COLO668 (cell line): ENCODE results near the gene CASP14.
"Not testable (repeated sequence)": the region's sequence is repeated elsewhere in the genome, so short reads cannot be mapped to it uniquely, and the experiment has no call there.

Experiments used
- DNase-seq: peaks from one replicate; lab custom pipeline; 2025; ENCODE audit not compliant: unreplicated experiment; lab: John Stamatoyannopoulos, UW

Gene CASP14

GRCh38 chr19:15048885-15049541 lies at the start of gene CASP14:
Gene CASP14 (plus strand): TSS chr19:15049480. CDS start chr19:15052252, 2,772 bp downstream.
- DNase-seq, result no peak

- no peak for DNase-seq
Observed at GRCh38 chr19:15008308-15008707, 41.0 kb upstream of the CASP14 start.

- DNase-seq, result no peak
Observed at GRCh38 chr19:15010501-15011300, 38.6 kb upstream of the CASP14 start.

- no peak for DNase-seq
Observed at GRCh38 chr19:15014579-15014978, 34.7 kb upstream of the CASP14 start.

- no peak for DNase-seq
Observed at GRCh38 chr19:15015946-15016542, 33.2 kb upstream of the CASP14 start.

- not testable (repeated sequence) for DNase-seq
Observed at GRCh38 chr19:15018836-15019235, 30.4 kb upstream of the CASP14 start.

- DNase-seq, result no peak
Observed at GRCh38 chr19:15021286-15022007, 27.8 kb upstream of the CASP14 start.

GRCh38 chr19:15022752-15023151 lies 26.5 kb upstream of the CASP14 start:
- peak; percentile 28 for DNase-seq

GRCh38 chr19:15025217-15025616 lies 24.1 kb upstream of the CASP14 start:
- DNase-seq, result no peak

GRCh38 chr19:15028490-15028889 lies 20.8 kb upstream of the CASP14 start:
- no peak for DNase-seq

GRCh38 chr19:15031675-15032074 lies 17.6 kb upstream of the CASP14 start:
- DNase-seq, result no peak

GRCh38 chr19:15035795-15036311 lies 13.4 kb upstream of the CASP14 start:
- DNase-seq, result no peak

GRCh38 chr19:15037586-15037985 lies 11.7 kb upstream of the CASP14 start:
- no peak for DNase-seq

- DNase-seq, result no peak
Observed at GRCh38 chr19:15038294-15038693, 11.0 kb upstream of the CASP14 start.

GRCh38 chr19:15042003-15042402 lies 7.3 kb upstream of the CASP14 start:
- DNase-seq, result no peak

GRCh38 chr19:15042826-15043225 lies 6.5 kb upstream of the CASP14 start:
- no peak for DNase-seq

- no peak for DNase-seq
Observed at GRCh38 chr19:15045506-15045905, 3.8 kb upstream of the CASP14 start.

- no peak for DNase-seq
Observed at GRCh38 chr19:15047680-15048079, 1.6 kb upstream of the CASP14 start.

- DNase-seq, result no peak
Observed at GRCh38 chr19:15048128-15048527, 1.2 kb upstream of the CASP14 start.

- no peak for DNase-seq
Observed at GRCh38 chr19:15050639-15051038, 1.4 kb downstream of the CASP14 start.

GRCh38 chr19:15062036-15062435 lies 12.8 kb downstream of the CASP14 start:
- DNase-seq, result no peak
